Gastroesophageal sphincter (tissue), 4 donors: ENCODE measurements around the gene ACSS3. TPM values are rescaled to one million over a fixed set of nuclear protein-coding genes. Genes with fewer than 3 reads are reported as not detected.

Experiments
- ATAC-seq: fragments of 150-250 bp; one replicate; pipeline ENCODE4 v1.9.1; 2016; ENCODE audit warnings: mild to moderate bottlenecking, moderate library complexity
- H3K27ac ChIP-seq, 4 donors: fragments of 200-600 bp; sonication (generic) in 3 of 4; 1 replicate in 3 of 4; 2 replicates in 1 of 4; pipeline ENCODE4 v1.5.1; 2016 to 2019
- H3K27me3 ChIP-seq: fragments of 200-600 bp; sonication (generic); one replicate; pipeline ENCODE4 v1.5.1; 2019
- H3K36me3 ChIP-seq, 2 donors: fragments of 200-600 bp; sonication (generic); one replicate each; pipeline ENCODE4 v1.5.1; 2019; ENCODE audit warnings: control low read depth in 1 of 2
- H3K4me1 ChIP-seq, 3 donors: fragments of 200-600 bp; sonication (generic); 1 replicate in 2 of 3; 2 replicates in 1 of 3; pipeline ENCODE4 v1.5.1; 2016 to 2019; ENCODE audit warnings: control low read depth in 2 of 3
- H3K4me3 ChIP-seq, 2 donors: fragments of 200-600 bp; sonication (generic); one replicate each; pipeline ENCODE4 v1.5.1; 2019; ENCODE audit warnings: mild to moderate bottlenecking in 1 of 2, moderate library complexity in 1 of 2
- H3K9me3 ChIP-seq, 3 donors: fragments of 200-600 bp; sonication (generic); one replicate each; pipeline ENCODE4 v1.5.1; 2017 to 2019; ENCODE audit warnings: control low read depth in 2 of 3
- EP300 ChIP-seq: sonication (generic); formaldehyde crosslinking; IDR thresholded peaks from one replicate; pipeline ENCODE4 v1.6.1; 2017; ENCODE audit warnings: antibody characterized with exemption, mild to moderate bottlenecking
- POLR2A ChIP-seq, 2 donors: fragments of 450-650 bp; IDR thresholded peaks; one replicate each; pipeline ENCODE4 v1.6.1; 2017; ENCODE audit warnings: antibody characterized with exemption in 2 of 2, mild to moderate bottlenecking in 2 of 2, moderate library complexity in 1 of 2
- POLR2AphosphoS5 ChIP-seq: sonication (generic); formaldehyde crosslinking; IDR thresholded peaks from one replicate; pipeline ENCODE4 v1.6.1; 2017; ENCODE audit warnings: antibody characterized with exemption
- WGBS, 2 donors: methylation state at CpG; one replicate each; pipeline ENCODE4 v1.1.5; 2018; ENCODE audit warnings: low coverage in 1 of 2; 5-methylcytosine and 5-hydroxymethylcytosine counted together
- total RNA-seq, 4 donors: library from RNA; depleted of rRNA; stranded (reverse); fragments of >200 nt; gene quantifications; one replicate each; pipeline ENCODE4 v1.1.0, GENCODE V29; 2016
- TF ChIP-seq, protein P1 (sequence below), 4 experiments: fragments of 200-600 bp in 2 of 4; fragments of 450-650 bp in 2 of 4; sonication (generic) in 1 of 4; IDR thresholded peaks; one replicate each; pipeline ENCODE4 v1.5.1; 2017 to 2019; ENCODE audit warnings: antibody characterized with exemption in 4 of 4, mild to moderate bottlenecking in 2 of 4, moderate library complexity in 2 of 4

ACSS3 gene
- total RNA-seq, 4 donors from 2014 or later: 6.8 to 19.0 (median 13.5) TPM

- Histone ChIP-seq H3K27me3 (no peaks in the 10 kb centered on the region), H3K4me3 (no peak overlapping the region), H3K36me3 (no peaks in the 10 kb centered on the region), H3K9me3 (no peaks in the 10 kb centered on the region), H3K4me1 (no peaks in the 10 kb centered on the region), H3K27ac (no peak overlapping the region)
- no peak for ATAC-seq
- no peak for TF ChIP-seq POLR2A (IDR thresholded peaks at IDR 0.05)
- TF ChIP-seq, protein P1, sequence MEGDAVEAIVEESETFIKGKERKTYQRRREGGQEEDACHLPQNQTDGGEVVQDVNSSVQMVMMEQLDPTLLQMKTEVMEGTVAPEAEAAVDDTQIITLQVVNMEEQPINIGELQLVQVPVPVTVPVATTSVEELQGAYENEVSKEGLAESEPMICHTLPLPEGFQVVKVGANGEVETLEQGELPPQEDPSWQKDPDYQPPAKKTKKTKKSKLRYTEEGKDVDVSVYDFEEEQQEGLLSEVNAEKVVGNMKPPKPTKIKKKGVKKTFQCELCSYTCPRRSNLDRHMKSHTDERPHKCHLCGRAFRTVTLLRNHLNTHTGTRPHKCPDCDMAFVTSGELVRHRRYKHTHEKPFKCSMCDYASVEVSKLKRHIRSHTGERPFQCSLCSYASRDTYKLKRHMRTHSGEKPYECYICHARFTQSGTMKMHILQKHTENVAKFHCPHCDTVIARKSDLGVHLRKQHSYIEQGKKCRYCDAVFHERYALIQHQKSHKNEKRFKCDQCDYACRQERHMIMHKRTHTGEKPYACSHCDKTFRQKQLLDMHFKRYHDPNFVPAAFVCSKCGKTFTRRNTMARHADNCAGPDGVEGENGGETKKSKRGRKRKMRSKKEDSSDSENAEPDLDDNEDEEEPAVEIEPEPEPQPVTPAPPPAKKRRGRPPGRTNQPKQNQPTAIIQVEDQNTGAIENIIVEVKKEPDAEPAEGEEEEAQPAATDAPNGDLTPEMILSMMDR (IDR thresholded peaks at IDR 0.05): no peak
- TF ChIP-seq EP300: no peak
- no peak for TF ChIP-seq POLR2AphosphoS5
Observed at GRCh38 chr12:81070846-81071245, 7.0 kb upstream of the ACSS3 start.

DNA sequence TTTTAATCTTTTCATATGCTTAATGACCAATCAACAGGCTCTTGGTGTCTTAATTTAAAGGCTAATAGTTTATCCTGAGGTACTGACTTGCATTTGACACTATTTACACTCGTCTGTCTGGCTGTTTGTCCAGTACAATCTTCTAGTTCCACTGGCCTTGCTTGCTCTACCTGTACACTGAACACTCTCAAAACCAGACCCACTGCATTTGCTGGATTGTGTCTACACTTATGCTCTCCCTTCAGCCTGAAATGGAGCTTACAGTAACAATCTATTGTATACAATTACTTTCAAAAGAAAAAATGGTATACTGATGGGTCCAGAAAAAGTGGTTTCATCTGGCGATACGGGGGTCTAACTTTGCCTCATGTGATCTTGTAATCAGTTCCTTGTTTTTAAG, 2.3 kb upstream of the ACSS3 start:
- 64 to 82% methylated on average over 3 of the region's 3 CpGs for WGBS, 2 donors
- Histone ChIP-seq H3K9me3 (no peaks in the 10 kb centered on the region), H3K27ac (no peak overlapping the region), H3K4me1 (peaks cover 0 to 14% (median 0%) of the 10 kb centered on the region in 3 donors), H3K36me3 (no peaks in the 10 kb centered on the region), H3K4me3 (no peak overlapping the region), H3K27me3 (peaks cover 18% of the 10 kb centered on the region)
- TF ChIP-seq POLR2AphosphoS5 (no peak), POLR2A (IDR thresholded peaks at IDR 0.05) (no peak), EP300 (no peak)
- TF ChIP-seq, protein P1 (IDR thresholded peaks at IDR 0.05): no peak
- no peak for ATAC-seq

DNA sequence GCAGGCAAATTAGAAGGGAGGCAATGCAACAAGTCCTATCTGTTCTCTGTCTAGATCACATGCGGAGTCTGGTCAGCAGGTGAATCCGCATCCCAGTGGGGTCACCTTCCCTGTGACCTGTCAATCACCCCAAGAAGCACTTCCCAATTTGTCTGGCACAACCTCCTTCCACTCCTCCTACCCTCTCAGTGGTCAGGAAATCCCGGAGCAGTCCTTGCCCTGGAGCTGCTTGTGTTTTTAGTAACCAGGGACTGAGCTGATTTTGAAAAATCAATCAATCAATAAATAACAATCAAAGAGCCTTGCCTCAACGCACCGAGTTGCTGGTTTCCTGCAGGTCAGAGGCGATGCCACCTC, 572 bp upstream of the ACSS3 start:
- H3K36me3 ChIP-seq: no peaks in the 10 kb centered on the region
- WGBS, 2 donors: 25 to 52% methylated on average over 3 to 6 of the region's 6 CpGs
- H3K4me1 ChIP-seq: peaks cover 0 to 14% (median 0%) of the 10 kb centered on the region in 3 donors
- H3K4me3 ChIP-seq: peak overlapping the region; percentile 38 to 60
- peaks cover 18% of the 10 kb centered on the region for H3K27me3 ChIP-seq
- TF ChIP-seq EP300 (no peak), POLR2A (IDR thresholded peaks at IDR 0.05) (no peak), POLR2AphosphoS5 (no peak)
- TF ChIP-seq, protein P1 (IDR thresholded peaks at IDR 0.05): no peak
- H3K27ac ChIP-seq: peak overlapping the region in 2 of 4 donors; percentile 78 to 81
- ATAC-seq: no peak
- no peaks in the 10 kb centered on the region for H3K9me3 ChIP-seq

DNA sequence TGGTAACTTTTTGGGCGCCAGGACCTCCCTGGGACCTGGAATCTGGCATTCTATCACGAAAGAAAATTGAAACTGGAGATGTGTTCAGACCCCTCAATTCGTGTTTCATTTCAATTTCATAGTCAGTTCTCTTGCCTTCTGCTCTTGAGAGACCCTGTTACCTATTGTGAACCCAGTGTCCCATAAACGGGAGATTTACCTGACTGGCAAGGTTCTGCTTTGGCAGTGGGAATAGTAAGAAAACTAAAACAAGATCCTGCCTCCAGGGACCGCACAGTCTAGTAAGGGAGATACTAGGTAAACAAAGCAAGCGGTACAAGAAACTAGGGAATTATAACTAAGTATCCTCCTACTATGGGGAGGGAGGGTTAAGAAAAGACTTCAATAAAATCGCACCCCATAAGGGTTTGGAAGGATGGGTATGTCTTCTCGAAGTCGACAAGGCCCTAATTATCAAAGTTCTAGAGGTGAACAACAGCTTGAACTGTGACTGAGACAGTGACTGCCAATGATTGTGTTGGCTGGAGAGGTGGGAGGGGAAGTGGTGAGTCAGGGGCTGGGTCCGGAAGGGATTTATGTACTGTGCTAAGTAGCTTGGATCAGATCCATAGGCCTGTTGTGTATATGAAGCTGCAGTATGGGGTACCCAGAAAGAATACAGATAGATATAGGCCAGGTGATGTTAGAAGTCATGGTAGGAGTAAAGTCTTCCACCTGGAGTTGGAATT, 754 bp downstream of the ACSS3 start:
- Histone ChIP-seq H3K27me3 (peaks cover 18% of the 10 kb centered on the region), H3K4me3 (peak overlapping the region; percentile 38 to 60), H3K4me1 (peaks cover 0 to 14% (median 0%) of the 10 kb centered on the region in 3 donors), H3K9me3 (no peaks in the 10 kb centered on the region), H3K27ac (peak overlapping the region; percentile 1 to 81 (median 76)), H3K36me3 (no peaks in the 10 kb centered on the region)
- ATAC-seq: peak; percentile 51
- TF ChIP-seq POLR2A (IDR thresholded peaks at IDR 0.05) (no peak), POLR2AphosphoS5 (peak; percentile 5)
- WGBS, 2 donors: 33 to 52% methylated on average over 5 to 10 of the region's 10 CpGs

DNA sequence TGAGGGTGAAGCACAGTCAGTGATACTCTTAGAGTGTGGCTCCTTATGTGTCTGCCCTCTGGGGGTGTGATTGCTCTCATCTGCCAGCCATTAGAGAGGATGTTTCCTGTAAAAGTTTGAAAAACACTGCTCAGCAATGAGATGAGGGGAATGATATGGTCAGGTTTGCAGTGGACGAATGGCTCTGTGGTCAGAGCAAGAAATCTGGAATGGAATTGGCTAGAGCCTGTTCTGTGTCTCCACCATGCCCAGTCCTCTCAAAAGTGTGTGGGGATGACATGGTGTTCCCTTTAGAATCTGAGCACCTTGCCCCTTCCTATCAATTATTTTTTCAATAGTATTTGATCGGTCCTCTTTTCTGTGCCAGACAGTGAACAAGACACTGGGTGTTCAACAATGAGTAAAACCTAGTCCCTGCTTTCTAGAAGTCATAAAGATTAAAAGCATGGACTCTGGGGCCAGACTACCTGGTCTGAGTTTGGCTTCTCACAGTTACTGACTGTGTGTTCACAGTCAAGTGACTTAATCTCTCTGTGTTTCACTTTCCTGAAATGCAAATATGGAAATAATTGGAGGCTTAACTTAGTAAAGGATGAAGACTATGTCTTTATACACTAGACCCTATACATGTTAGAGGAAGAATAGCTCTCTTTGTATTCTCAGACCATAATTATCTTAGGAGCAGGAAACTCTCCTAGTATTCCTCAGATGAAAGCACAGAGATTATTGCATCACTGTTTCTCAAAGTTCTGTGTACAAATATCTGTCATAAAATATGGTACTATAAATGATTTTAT, 1.6 kb downstream of the ACSS3 start:
- H3K4me1 ChIP-seq: peaks cover 0 to 14% (median 0%) of the 10 kb centered on the region in 3 donors

More for the DNA sequence above, 1.6 kb downstream of the ACSS3 start:
- TF ChIP-seq, protein P1 (IDR thresholded peaks at IDR 0.05): no peak
- no peak for TF ChIP-seq EP300
- no peak for TF ChIP-seq POLR2A (IDR thresholded peaks at IDR 0.05)
- no peaks in the 10 kb centered on the region for H3K9me3 ChIP-seq
- H3K36me3 ChIP-seq: no peaks in the 10 kb centered on the region
- 73 to 81% methylated on average over 2 of the region's 2 CpGs for WGBS, 2 donors
- ATAC-seq: no peak
- peaks cover 18% of the 10 kb centered on the region for H3K27me3 ChIP-seq
- H3K27ac ChIP-seq: peak overlapping the region in 3 of 4 donors; percentile 50 to 81 (median 75)
- peak overlapping the region in 1 of 2 donors; percentile 60 for H3K4me3 ChIP-seq
